H1 (cell line): ENCODE measurements around the gene NOXRED1. TPM values are rescaled to one million over a fixed set of nuclear protein-coding genes. Genes with fewer than 3 reads are reported as not detected.

ENCODE experiments used
- PHF8 ChIP-seq: fragments of 200-600 bp; sonication (generic); conservative IDR thresholded peaks from 2 replicates; pipeline ENCODE4 v1.7.1; 2012; ENCODE audit warnings: low read depth, mild to moderate bottlenecking, inconsistent platforms, low read length, moderate library complexity
- polyA plus RNA-seq, 7 experiments: library from polyadenylated mRNA; depleted of rRNA in 3 of 7; stranded (reverse) in 5 of 7; unstranded in 2 of 7; fragments of >200 nt in 5 of 7; fragments of 200-250 nt in 2 of 7; gene quantifications; 1 replicate in 5 of 7; 2 replicates in 1 of 7; 4 replicates in 1 of 7; pipeline versions ENCODE4 v1.2.1 to v1.2.3, GENCODE V29; 2011 to 2013; ENCODE audit warnings: missing spikeins in 2 of 7, mixed read lengths in 2 of 7
- total RNA-seq: library from RNA; stranded (reverse); fragmentation: NEBNext Ultra II Directional; extraction: Animal tissue kit (Norgen Biotek cat#: 25700); gene quantifications from 2 replicates; pipeline ENCODE4 v1.2.1, GENCODE V29; 2021

Gene NOXRED1
- total and polyA plus RNA-seq, 2 of the 8 experiments (the other 6 are each of a cell fraction or from before 2014, with no cell fraction given) = 0.23 to 0.48 TPM

DNA sequence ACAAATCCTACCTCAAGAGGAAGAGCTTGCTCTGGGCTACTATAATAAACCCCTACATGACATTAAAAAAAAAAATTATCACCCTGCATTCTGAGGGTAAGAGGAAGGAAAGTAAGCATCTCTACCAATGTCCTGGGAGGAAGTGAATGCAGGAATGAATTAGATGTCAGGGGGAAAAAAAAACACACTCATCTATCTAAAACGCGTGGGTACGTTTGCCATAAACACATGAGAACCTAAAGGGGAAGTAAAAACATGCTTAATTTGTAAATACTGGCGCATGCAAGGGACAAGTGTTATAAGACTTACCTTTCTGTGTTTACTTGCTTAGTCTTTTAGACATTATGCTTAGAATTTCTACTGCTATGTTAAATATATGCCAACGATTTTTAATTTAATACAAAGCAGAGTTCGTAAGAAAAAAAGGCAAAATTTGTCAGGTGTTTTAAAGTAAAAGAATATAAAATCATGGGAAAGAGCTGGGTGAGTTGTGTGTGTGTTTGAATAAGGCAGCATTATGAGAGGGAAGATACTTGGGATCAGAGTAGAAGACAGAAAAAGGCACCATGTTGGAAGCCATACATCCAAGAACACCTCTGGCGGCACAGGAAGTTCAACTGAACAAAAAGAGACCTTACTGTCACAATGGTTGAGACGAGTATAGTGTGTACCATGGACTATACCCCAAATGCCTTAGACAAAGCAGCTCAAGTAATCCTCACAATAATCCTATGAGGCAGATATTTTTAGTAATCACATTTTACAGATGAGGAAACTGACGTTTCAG is 48.0 kb downstream of the NOXRED1 start (continued):
- TF ChIP-seq PHF8 = no peak
